HG02642 (cell line): ENCODE data around the gene ENTPD2.
"Not testable (repeated sequence)": the region's sequence is repeated elsewhere in the genome, so short reads cannot be mapped to it uniquely, and the experiment has no call there.

ENCODE experiments used
- ATAC-seq: cut with Tn5 transposase; IDR thresholded peaks from one replicate; pipeline ENCODE4 v1.9.1; 2021; ENCODE audit warnings: mild to moderate bottlenecking; ENCODE audit not compliant: unreplicated experiment, poor library complexity

Gene ENTPD2

DNA sequence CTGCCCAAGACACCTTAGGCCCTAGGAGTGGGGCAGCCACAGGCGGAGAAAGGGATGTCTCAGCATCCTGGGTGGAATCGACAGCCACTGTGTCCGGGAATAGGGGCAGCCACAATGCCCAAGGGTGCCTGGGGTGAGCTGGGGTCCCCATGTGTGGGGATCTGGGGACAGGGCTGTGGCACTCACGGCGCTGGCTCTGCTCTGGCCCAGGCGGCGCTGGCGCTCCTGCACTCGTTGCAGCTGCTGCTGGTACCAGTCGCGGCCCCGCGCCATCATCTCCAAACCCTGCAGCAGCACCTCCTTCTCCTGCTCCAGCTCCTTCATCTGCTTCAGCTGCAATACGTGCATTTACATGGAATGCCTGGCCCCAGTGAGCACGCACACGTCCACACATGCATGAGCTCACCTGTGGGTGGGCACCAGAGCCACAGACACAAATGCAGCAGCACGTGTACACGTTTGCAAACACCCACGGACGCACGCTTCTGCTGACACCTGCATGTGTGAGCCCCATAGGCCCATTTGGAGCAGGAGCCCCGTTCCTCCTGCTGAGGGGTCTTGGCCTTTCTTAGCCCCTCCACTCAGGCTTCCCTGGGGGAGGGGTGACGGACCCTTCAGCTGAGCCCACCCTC lies 11.6 kb upstream of the ENTPD2 start:
- no peak for ATAC-seq

DNA sequence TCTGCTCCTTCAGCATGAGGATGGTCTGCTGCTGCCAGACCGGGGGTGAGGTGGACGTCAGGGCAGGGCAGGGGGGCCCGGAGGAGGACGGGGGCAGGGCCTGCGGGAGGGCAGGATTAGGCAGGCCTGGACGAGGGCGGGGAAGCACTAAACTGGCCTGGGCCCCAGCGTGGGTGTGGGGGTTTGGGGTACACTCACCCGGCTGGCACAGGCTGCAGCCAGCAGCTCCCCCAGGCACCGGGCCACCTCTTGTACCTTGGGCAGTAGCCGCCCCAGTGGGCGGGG lies 11.0 kb upstream of the ENTPD2 start:
- ATAC-seq, result no peak

DNA sequence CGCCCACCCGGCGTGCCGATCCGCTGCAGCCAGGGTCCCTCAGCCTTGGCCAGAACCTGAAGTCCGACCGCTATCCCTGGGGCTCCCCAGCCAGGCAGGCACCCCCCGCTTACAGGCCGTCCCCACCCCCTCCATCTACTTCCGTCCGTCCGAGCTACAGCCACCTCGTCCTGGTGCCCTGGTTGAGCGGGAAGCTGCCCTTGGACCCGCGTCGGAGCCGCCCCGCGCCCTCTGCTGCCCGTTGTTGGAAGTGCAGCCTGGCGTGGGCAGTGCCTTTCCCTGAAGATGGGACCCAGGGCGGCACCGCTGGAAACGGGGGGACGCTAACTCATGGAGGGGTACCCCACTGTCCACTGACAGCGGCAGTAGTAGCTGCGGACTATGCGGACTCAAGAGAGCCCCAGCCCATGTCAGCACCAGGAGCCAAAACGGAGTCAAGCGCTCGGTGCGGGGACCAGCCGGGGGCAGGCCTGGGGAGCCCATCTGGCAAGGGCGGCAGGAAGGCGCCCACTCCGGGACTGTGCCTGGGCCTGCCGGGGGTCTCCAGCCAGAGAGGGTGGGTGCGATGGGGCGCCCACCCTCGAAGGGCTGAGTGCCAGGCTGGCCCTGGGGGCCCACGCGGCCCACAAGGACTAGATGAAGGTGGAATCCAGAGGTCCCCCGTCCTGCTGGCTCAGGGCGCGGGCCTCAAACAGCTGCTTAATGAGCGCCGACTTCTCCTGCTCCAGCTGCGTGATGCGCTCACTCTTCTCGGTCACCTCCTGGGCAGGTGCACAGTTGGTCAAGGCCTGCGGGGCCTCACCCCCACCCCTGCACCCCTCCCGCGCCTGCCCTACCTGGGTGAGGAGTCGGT lies 10.4 kb upstream of the ENTPD2 start:
- no peak for ATAC-seq

DNA sequence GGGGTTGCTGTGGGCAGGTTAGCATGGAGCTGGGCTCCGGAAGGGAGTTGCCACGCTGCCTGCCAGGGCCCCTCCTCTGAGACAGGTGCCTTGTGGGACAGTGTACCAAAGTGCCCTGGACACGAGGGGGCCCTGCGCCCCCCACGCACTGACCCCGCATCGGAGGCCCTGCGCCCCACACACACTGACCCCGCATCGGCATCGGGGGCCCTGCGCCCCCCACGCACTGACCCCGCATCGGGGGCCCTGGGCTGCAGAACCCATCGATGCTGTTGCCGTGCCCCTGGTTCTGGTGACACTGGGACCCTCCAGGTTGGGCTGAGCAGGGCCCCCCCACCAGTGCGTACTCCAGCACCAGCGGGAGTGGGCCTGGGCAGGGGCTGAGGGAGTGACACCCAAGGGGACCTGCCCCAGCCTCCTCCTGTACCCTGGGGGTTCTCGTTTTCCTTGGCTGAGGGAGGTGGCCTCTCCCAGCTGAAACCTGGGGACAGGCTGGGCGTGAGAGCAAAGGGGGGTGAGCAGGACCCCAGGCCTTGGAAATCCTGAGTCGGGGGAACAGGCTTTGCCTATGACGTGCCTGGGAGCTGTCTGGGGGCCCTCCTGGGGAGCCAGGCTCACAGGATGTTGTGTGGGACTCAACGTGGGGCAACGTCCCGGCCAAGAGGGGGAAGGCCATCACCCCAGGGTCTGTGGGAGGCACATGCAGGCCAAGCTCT lies 9.6 kb upstream of the ENTPD2 start:
- no peak for ATAC-seq

DNA sequence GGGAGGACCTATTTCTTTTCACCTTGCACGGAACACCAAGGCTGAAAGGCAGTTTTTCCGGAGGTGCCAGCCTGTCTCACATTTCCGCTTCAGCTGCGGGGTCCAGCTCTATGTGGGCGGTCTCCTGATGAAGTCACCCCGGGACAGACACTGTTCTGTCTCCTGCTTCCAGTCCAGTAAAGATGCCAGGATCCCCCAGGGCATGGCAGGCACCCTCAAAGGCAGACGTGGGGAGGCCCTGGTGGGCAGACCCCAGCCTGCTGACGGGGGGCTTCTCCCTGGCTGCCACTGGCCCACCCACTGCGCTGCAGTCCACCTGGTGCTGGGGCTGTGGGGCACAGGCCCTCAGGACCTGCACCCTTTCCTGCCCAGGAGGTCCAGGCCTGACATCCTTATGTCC lies 8.9 kb upstream of the ENTPD2 start:
- ATAC-seq, result not testable (repeated sequence)

DNA sequence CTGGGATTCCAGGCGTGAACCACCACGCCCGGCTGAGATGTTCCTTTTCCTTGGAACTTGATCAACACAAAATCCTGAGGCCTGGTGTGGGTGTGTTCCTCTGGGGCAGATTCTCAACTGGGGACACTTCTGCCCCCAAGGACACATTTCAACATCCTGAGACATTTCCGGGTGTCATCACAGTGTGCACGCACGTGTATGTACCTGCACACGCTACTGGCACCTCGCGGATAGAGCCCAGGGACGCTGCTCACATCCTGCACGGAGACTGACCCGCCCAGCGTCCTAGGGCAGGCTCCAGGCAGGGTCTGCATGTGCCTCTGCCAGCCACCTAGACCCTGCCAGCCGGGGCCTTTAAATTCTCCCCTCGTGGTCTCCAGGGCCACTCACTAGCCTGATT lies 8.5 kb upstream of the ENTPD2 start:
- no peak for ATAC-seq

DNA sequence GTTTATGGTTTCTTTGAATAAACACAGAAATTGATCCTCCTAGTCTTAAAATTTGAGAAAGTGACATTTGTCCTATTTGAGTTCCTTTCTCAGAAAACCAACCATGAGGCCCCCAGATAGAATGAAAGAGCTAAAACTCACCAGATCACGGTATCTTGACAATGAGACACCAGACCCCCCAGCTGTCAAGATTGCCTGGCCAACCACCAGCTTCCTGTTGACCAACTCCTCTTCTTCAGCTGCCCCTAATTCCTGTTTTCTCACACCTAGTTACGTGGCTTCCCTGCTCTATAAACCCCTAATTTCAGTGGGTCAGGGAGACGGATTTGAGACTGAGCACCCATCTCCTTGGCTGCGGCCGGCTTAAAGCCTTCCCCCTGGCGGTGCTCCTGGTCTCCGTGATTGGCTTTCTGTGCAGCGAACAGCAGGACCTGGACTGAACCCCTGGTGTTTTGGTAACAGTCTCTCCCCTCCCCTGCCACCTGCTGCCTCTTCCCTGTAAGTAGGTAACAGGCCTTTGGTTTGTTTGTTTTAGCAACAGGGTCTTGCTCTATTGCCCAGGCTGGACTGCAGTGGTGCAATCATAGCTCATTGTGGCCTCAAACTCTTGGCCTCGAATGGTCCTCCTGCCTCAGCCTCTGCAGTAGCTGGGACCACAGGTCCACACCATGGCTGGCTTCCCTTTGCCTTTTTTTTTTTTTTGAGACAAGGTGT lies 4.8 kb upstream of the ENTPD2 start:
- no peak for ATAC-seq

DNA sequence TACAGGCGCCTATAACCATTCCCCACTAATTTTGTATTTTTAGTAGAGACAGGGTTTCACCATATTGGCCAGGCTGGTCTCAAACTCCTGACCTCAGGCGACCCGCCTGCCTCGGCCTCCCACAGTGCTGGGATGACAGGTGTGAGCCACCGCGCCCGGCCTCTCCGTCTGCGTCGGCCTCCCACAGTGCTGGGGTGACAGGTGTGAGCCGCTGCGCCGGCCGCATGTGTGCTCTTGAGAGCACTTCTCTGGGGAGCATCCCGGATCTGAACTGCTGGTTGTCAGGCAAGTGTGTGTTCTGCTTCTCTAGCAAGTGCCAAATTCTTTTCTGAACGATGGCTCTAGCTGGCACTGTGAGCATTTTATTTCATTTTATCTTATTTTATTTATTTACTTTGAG lies 3.7 kb upstream of the ENTPD2 start:
- ATAC-seq, result no peak

DNA sequence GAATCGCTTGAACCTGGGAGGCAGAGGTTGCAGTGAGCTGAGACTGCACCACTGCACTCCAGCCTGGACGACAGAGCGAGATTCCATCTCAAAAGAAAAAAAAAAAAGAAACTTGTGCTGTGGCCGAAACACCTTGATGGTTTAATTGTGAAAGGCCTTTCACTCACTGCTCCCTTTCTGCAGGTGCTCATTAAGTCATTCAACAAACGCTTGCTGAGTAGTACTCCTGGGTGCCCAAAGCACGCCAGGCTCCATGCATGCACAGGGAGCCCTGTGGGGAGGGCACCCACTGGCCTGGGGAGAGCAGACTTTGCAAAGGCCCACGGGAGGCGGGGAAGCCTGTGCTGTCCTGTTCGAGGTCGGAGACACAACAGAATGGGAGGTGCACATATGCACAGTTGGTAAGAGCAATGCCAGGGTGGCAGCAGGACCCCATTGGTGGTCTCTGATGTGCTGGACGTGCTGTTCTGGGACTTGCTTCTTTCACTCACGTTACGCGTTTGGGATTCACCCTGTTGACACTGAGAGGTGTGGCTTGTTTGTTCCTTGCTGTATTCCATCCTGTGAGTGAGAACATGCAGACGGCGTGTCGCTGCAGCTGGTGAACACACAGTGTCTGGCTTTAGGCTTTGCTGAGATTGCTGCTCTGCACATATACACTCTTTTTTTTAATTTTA lies 3.0 kb upstream of the ENTPD2 start:
- ATAC-seq, result no peak

DNA sequence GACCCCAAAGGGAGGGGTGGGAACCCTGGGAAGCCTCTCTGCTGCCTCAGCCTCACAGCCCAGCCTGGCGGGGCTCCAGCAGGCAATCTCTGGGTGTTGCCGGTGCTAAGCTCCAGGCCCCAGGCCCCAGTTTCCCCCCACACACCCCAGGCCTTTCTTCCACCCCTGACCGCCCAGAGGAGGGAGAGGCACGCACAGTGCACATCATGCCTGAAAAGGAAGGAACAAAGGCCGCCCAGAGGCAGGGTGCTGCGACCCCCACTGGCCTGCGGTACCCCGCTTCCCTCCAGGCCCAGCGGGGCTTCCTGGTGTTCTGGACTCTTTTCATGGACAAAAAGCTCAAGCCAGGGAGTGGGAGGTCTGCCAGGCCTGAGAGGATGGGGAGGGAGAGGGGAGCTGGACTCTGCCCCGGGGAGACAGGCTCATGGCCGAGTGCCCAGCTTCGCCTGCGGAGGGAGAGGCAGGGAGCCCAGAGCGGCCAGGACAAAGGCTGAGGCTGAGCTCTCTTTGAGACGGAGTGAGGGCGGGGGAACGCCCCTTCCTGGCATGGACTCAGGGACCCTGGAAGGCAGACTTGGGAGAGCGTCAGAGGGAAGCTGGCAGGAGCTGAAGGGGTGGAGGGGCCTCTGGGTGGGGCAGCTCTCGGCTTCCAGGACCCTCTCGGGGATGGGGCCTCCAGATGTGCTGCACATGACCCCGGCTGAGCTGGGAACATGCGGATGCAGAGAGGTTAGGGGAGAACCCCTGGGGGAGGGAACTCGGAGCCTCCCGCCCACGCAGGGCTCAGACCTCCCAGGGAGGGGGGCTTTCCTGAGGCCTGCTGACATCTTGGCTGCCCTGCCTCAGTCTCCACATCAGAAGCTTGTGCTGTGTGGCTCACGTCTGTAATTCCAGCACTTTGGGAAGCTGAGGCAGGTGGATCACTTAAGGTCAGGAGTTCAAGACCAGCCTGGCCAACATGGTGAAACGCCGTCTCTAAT lies 1.8 kb upstream of the ENTPD2 start:
- no peak for ATAC-seq

DNA sequence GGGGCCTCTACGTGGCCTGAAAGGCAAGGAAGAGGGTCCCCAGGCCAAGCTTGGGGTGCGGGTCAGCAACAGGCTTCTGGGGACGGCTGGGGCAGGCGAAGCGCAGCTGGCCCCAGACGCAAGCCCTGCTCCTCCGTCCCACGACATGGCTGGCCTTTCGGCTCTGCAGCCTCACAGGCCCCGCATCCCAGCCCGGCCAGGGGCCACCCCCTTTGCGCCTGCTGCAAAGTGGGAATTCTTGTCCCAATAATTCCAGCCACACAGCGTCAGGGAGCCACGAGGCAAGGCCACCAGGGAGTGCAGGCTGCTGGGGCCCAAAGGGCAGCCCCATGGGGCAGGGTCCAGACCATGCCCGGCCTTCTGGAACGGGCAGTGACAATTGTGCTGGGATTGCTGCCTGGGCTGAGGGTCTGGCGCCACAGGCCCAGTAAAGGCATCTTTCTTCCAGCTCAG lies 1.1 kb upstream of the ENTPD2 start:
- ATAC-seq, result no peak

DNA sequence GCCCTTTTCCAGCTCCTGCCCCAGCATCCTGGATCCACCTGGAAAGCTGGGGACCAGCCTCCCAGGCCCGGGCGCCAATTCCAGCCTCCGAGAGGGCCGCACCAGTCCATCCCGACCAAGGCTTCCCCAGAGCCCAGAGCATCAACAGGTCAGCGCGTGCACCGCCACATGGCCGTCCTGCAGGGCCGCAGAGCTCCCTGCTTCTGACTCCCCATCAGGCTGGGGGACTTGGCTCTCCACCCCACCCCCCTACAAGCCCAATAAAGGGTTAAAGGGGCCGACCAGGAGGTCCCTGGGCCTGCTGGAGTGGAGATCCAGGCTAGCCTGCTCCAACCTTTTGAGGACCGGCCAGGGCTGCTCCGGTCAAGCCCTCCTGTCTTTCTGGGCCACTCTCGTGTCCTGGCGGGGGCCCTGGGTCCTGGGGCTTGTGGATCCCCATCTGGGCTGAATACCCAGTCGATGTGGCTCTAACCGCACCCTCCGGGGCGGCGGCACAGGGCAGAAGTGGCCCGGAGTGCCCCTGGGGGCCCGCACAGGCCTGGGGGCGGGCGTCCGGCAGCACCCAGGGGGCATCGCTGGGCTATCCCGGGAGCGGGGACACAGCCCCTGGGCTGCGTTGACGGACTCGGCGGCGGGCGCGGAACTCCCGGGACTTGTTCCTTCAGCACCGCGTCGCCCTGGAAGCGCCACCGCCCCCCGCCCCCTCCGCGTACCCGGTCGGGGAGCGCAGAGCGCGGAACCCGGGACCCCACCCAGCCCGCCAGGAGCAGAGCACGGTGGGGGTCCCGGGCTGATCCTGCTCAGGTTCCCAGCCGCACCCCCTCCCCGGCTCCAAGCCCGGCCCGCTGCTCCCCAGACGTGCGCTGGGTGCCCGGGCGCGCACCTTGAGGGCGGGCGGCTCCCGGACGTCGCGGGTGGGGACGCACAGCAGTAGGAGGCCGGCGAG lies 590 bp downstream of the ENTPD2 start:
- ATAC-seq, result no peak

DNA sequence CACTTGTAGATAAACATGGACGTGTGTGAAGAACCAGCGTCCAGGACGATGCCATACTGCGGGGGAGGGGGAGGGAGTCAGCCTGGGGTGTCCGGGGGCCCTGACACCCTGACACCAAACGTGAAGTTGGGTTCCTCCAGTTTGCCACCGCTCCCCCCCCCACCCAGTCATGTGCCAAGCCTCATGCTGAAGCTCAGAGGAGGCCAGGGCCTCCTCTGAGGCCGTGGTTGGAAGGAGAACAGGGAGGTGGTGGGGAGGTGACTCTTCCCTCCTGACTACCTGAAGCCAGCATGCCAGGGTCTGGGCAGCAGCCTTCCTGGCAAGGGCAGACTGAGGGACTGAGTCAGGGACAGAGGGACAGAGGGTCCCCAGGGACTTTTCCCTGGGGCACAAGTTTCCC lies 1.6 kb downstream of the ENTPD2 start:
- no peak for ATAC-seq

DNA sequence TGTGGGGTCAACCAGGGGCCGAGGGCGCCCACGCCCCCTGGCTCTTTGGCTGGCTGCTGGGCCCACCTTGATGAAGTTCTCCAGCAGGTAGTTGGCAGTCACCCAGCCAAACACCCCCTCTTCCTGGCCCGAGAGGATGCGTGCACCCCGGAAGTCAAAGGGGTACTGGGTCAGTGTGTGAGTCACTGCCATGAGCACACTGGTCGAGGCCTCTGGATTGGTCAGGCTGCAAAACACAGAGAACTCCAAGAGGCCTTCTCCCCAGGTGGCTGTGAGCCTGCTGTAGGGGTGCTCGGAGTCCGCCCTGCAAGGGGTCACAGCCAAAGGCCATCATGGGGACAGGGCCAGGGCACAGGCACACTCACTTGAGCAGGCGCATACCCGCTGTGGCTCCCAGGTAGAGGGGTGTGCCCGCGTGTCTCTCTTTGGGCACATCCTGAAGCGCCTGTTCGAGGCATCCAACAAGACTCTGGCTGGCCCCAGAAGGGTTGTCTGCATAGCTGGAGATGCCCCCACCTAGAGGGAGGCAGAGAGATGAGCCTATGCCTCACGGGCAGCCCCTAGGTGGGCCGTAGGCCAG lies 2.6 kb downstream of the ENTPD2 start:
- ATAC-seq, result no peak

DNA sequence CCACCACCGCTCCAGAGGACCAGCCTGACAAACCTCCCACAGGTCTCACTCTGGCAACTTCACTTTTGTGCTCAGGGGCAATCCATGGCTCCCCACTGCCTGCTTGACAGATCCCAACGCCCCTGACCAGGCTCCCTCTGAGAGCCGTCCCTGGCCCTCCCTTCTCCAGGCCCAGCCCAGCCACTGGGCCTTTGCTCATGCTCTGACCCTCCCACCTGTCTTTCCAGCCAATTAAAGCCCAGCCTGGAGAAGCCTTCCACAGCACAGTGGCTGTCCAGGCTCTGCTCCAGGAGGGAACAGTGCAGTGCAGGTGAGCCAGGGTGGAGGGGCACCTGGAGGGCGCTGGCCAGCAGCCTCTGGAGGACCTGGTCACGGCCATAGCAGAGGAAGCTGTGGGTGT lies 3.3 kb downstream of the ENTPD2 start:
- no peak for ATAC-seq

DNA sequence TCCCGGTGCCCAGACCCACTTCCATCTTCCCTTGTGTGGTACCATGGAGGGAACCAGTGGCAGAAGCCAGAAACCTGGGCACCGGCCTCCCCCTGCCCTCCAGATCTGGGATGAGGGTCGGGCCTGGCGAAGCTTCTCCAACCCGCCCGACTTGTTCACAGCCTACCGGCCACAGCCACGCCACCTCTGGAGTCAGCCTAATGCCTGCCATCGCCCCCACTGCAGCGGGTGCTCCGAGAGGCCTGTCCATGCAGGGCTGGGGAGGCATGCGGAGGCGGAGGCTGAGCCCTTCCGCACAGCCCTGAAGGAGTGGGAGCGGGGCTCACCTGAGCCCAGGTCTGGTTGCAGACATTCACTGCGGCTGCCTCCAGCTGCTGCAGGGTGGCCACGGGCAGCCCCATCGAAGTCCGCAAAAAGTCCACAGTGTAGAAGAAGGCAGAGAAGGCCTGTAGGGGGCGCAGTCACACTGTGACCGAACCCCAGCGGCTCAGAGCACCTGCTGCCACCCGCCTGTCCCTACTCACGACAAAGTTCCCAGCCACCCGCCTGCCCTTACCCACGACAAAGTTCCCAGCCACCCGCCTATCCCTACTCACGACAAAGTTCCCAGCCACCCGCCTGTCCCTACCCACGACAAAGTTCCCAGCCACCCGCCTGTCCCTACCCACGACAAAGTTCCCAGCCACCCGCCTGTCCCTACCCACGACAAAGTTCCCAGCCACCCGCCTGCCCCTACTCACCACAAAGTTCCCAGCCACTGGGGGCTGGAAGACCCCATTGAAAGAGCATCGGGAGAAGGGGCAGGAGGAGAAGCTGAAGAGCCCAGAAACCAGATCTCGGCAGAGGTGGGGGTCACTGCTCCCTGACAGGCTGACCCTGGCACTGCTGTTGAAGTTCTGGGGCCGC lies 4.1 kb downstream of the ENTPD2 start:
- ATAC-seq, result no peak
